Natural killer cell (primary cell): ENCODE results near the gene NEK4. TPM values are rescaled to one million over a fixed set of nuclear protein-coding genes. Genes with fewer than 3 reads are reported as not detected.

Experiments used
- ATAC-seq, 3 donors: fragments of 150-1000 bp in 2 of 3; fragments of 200-7000 bp in 1 of 3; cut with Tn5 transposase; 1 replicate in 1 of 3; 2 replicates in 2 of 3; pipeline ENCODE4 v1.10.0; 2021; ENCODE audit warnings: mild to moderate bottlenecking in 2 of 3, moderate library complexity in 2 of 3
- DNase-seq, 2 donors: peaks; one replicate each; pipeline versions ENCODE4 v3.0.0 to v3.0.0-alpha.2; 2013 to 2021; ENCODE audit warnings: mixed read lengths in 1 of 2
- H3K27ac ChIP-seq: one replicate; pipeline ENCODE4 v1.5.1; 2013; ENCODE audit warnings: mild to moderate bottlenecking, low read length
- H3K27me3 ChIP-seq: one replicate; pipeline ENCODE4 v1.6.1; 2013; ENCODE audit warnings: low read length; ENCODE audit not compliant: control insufficient read depth, insufficient read depth
- H3K36me3 ChIP-seq: one replicate; pipeline ENCODE4 v1.6.1; 2013; ENCODE audit warnings: low read length; ENCODE audit not compliant: control insufficient read depth, insufficient read depth
- H3K4me1 ChIP-seq: one replicate; pipeline ENCODE4 v1.6.1; 2013; ENCODE audit warnings: low read length; ENCODE audit not compliant: control insufficient read depth, insufficient read depth
- H3K4me3 ChIP-seq: one replicate; pipeline ENCODE4 v1.5.1; 2013; ENCODE audit warnings: low read length
- H3K9me3 ChIP-seq: one replicate; pipeline ENCODE4 v1.6.1; 2013; ENCODE audit warnings: low read length; ENCODE audit not compliant: control insufficient read depth, insufficient read depth
- H3K27ac Mint-ChIP-seq, 2 donors: one replicate each; pipeline ENCODE4 v1.8.0; 2022; ENCODE audit warnings: mild to moderate bottlenecking in 2 of 2, mixed read lengths in 2 of 2, moderate library complexity in 1 of 2
- H3K27me3 Mint-ChIP-seq, 2 donors: one replicate each; pipeline ENCODE4 v1.8.0; 2022; ENCODE audit warnings: low read depth in 2 of 2, mixed read lengths in 2 of 2
- H3K36me3 Mint-ChIP-seq: one replicate; pipeline ENCODE4 v1.8.0; 2022; ENCODE audit warnings: mixed read lengths
- H3K4me1 Mint-ChIP-seq, 2 donors: one replicate each; pipeline ENCODE4 v1.8.0; 2022; ENCODE audit warnings: mixed read lengths in 2 of 2
- H3K4me3 Mint-ChIP-seq: one replicate; pipeline ENCODE4 v1.8.0; 2022; ENCODE audit warnings: mild to moderate bottlenecking, moderate library complexity, mixed read lengths
- H3K9me3 Mint-ChIP-seq, 2 donors: one replicate each; pipeline ENCODE4 v1.8.0; 2022; ENCODE audit warnings: mixed read lengths in 2 of 2
- WGBS: methylation state at CpG from one replicate; pipeline ENCODE4 v1.1.7; 2013; ENCODE audit warnings: missing lambda C conversion rate; ENCODE audit not compliant: insufficient coverage; 5-methylcytosine and 5-hydroxymethylcytosine counted together
- intact Hi-C: fragments of 100-400 bp; cut with micrococcal nuclease; formaldehyde crosslinking; loops from one replicate; pipeline ENCODE4 v1.14.2; 2022
- total RNA-seq, 4 donors: library from RNA; stranded (reverse); fragments of 120-200 nt in 1 of 4; gene quantifications; one replicate each; pipeline versions ENCODE4 v1.2.3 to v1.2.4, GENCODE V29; 2013 to 2022
- TF ChIP-seq, protein P1 (sequence below): fragments of 200-600 bp; IDR thresholded peaks from one replicate; pipeline ENCODE4 v1.8.0; 2022; ENCODE audit warnings: antibody characterized with exemption

The NEK4 gene
- total RNA-seq, 3 donors from 2014 or later (not counting 1 experiment from before 2014, with no cell fraction given): 13.8 to 19.5 (median 15.5) TPM

- TF ChIP-seq, protein P1, sequence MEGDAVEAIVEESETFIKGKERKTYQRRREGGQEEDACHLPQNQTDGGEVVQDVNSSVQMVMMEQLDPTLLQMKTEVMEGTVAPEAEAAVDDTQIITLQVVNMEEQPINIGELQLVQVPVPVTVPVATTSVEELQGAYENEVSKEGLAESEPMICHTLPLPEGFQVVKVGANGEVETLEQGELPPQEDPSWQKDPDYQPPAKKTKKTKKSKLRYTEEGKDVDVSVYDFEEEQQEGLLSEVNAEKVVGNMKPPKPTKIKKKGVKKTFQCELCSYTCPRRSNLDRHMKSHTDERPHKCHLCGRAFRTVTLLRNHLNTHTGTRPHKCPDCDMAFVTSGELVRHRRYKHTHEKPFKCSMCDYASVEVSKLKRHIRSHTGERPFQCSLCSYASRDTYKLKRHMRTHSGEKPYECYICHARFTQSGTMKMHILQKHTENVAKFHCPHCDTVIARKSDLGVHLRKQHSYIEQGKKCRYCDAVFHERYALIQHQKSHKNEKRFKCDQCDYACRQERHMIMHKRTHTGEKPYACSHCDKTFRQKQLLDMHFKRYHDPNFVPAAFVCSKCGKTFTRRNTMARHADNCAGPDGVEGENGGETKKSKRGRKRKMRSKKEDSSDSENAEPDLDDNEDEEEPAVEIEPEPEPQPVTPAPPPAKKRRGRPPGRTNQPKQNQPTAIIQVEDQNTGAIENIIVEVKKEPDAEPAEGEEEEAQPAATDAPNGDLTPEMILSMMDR: no peak
- H3K27ac ChIP-seq: no peak overlapping the region
- no peaks in the 10 kb centered on the region for H3K9me3 ChIP-seq
- no peak overlapping the region for H3K27ac Mint-ChIP-seq
- H3K4me1 ChIP-seq: no peaks in the 10 kb centered on the region
- no peak for ATAC-seq
- H3K36me3 ChIP-seq: no peaks in the 10 kb centered on the region
- H3K9me3 Mint-ChIP-seq: no peaks in the 10 kb centered on the region
- DNase-seq: no peak
- no peaks in the 10 kb centered on the region for H3K27me3 ChIP-seq
- 93% methylated on average over 10 of the region's 10 CpGs for WGBS
- no peak overlapping the region for H3K4me3 ChIP-seq
- no peaks in the 10 kb centered on the region for H3K4me1 Mint-ChIP-seq
- no peak overlapping the region for H3K4me3 Mint-ChIP-seq
- H3K36me3 Mint-ChIP-seq: no peaks in the 10 kb centered on the region
- intact Hi-C loops: no loop called here
- H3K27me3 Mint-ChIP-seq: no peaks in the 10 kb centered on the region
Measured at GRCh38 chr3:52816654-52817053, 45.9 kb upstream of the NEK4 start.

GRCh38 chr3:52816199-52816598 lies 45.5 kb upstream of the NEK4 start:
- Mint-ChIP-seq H3K27me3 (no peaks in the 10 kb centered on the region), H3K27ac (no peak overlapping the region), H3K4me1 (no peaks in the 10 kb centered on the region), H3K36me3 (no peaks in the 10 kb centered on the region), H3K4me3 (no peak overlapping the region), H3K9me3 (no peaks in the 10 kb centered on the region)
- Histone ChIP-seq H3K9me3 (no peaks in the 10 kb centered on the region), H3K27ac (no peak overlapping the region), H3K27me3 (no peaks in the 10 kb centered on the region), H3K36me3 (no peaks in the 10 kb centered on the region), H3K4me1 (no peaks in the 10 kb centered on the region), H3K4me3 (no peak overlapping the region)
- DNase-seq (no peak), ATAC-seq (no peak)
- WGBS: 88% methylated on average over 5 of the region's 6 CpGs
- intact Hi-C loops: no loop called here
- TF ChIP-seq, protein P1: no peak

- H3K4me1 Mint-ChIP-seq: peaks cover 0 to 11% of the 10 kb centered on the region in 2 donors
- DNase-seq (no peak), ATAC-seq (no peak)
- no peaks in the 10 kb centered on the region for H3K27me3 ChIP-seq
- no peak overlapping the region for H3K27ac ChIP-seq
- TF ChIP-seq, protein P1: no peak
- no peaks in the 10 kb centered on the region for H3K36me3 Mint-ChIP-seq
- intact Hi-C loops: no loop called here
- no peak overlapping the region for H3K27ac Mint-ChIP-seq
- H3K4me3 ChIP-seq: no peak overlapping the region
- H3K9me3 Mint-ChIP-seq: no peaks in the 10 kb centered on the region
- H3K27me3 Mint-ChIP-seq: no peaks in the 10 kb centered on the region
- H3K36me3 ChIP-seq: no peaks in the 10 kb centered on the region
- H3K9me3 ChIP-seq: no peaks in the 10 kb centered on the region
- no peak overlapping the region for H3K4me3 Mint-ChIP-seq
- WGBS: 97% methylated on average over 8 of the region's 8 CpGs
- no peaks in the 10 kb centered on the region for H3K4me1 ChIP-seq
Measured at GRCh38 chr3:52813810-52814209, 43.1 kb upstream of the NEK4 start.

DNA sequence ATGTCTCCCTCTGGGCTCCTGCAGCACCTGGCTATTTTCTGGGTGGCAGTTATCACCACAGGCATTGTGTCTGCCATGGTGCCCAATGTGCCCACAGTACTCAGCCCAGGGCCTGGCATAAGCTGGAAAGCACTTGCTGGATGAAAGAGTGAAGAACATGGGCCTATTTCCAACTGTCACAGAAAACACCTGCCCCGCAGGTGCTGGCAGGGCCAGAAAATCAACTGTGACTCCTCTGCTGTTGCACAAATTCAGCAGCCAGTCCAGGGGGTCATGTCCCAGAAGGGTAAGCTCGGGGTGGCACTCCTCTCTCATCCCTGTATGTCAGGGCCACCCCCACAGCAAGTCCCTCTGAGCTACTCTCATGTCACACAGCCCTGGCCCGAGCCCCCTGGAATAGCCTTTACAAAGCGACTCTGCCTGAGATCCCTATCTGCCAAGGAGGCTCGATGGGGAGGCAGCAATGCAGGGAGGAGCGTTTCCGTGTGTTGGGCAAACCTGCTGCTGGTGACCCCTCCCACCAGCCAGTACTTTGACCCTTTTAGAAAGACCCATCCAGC lies 40.8 kb upstream of the NEK4 start:
- Mint-ChIP-seq H3K9me3 (no peaks in the 10 kb centered on the region), H3K4me3 (no peak overlapping the region), H3K27ac (peak overlapping the region in 1 of 2 donors; percentile 18), H3K27me3 (no peaks in the 10 kb centered on the region), H3K4me1 (peaks cover 0 to 23% of the 10 kb centered on the region in 2 donors), H3K36me3 (no peaks in the 10 kb centered on the region)
- TF ChIP-seq, protein P1: no peak
- no peaks in the 10 kb centered on the region for H3K36me3 ChIP-seq
- intact Hi-C loops: no loop called here
- 88% methylated on average over 7 of the region's 7 CpGs for WGBS
- no peaks in the 10 kb centered on the region for H3K9me3 ChIP-seq
- H3K27ac ChIP-seq: no peak overlapping the region
- H3K4me1 ChIP-seq: peaks cover 15% of the 10 kb centered on the region
- no peaks in the 10 kb centered on the region for H3K27me3 ChIP-seq
- DNase-seq (no peak), ATAC-seq (no peak)
- H3K4me3 ChIP-seq: no peak overlapping the region
